NOMO-1 (cell line): Measurements from ENCODE around the gene GABBR2.
"Not testable (repeated sequence)": the region's sequence is repeated elsewhere in the genome, so short reads cannot be mapped to it uniquely, and the experiment has no call there.

Experiments used
- DNase-seq, 2 experiments: peaks; one replicate each; lab custom pipeline; 2025; ENCODE audit not compliant: unreplicated experiment in 2 of 2; lab: John Stamatoyannopoulos, UW

GABBR2 gene

DNA sequence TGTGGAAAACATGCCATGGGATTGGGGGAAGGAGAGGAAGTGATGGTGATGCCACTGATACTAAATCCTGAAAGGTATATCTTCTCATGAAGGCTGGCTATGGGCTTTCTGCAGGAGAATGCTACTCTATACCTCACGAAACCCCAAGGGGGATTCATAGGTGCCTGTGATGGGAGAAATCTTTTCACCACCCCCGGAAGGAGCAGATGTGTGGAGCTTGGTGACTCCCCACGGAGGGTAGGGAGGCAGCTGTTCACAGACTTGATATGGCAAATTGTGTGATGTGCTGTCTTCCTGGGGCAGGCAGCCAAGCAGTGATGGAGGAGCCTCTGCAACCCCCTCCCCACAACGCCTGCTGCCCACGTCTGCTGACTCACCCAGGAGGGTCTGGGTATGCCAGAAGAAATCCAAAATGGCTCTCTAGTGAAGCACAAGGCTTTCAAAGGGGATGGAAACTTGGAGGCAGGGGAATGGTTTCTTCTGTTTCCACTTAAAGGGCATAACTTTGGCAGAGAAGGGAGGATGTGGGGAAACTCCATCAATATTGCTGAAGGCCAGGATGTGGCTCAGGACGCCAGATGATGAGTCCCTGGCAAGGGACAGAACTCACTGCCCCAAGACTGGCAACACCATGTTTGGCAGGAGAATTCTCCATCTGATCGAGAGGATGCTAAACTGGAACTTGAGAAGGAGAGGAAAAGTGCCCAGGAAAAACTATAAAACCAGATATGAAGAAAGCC lies 188.3 kb downstream of the GABBR2 start:
- DNase-seq = no peak

DNA sequence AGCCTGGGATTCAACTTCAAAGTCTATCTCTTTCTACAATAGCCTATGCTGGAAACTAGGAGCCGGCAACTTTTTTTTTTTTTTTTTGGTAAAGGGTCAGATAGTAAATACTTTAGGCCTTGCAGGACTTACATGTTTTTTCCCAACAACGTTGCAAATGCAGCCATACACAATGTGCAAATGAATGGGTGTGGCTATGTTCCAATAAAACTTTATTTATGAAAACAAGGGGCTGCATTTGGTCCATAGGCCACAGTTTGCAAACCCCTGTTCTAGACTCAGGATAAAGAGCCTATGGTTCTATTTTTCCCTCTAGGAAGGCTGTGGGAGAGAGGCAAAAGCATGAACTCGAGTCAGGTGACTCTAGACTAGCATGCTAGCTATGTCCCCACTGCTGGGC lies 189.1 kb downstream of the GABBR2 start:
- no peak for DNase-seq

DNA sequence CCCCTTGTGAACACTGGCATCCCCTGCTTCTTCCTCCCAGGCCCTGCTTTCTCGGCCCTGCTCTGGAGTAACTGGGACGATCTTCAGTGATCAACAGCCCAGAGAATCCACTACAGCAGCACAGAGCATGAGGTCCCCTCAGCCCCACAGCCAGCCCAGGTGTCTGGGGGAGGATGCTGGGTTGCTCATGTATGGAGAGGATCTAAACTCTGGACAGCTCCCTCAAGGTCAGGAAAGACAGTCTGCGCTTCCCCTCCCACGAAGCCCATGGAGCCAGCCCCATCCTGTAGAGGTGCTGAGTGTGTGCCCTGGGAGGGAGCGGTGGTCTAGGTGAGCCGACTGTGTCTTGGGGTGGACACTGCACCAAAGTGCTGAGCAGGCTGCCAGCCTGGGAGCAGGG lies 190.2 kb downstream of the GABBR2 start:
- DNase-seq = no peak

DNA sequence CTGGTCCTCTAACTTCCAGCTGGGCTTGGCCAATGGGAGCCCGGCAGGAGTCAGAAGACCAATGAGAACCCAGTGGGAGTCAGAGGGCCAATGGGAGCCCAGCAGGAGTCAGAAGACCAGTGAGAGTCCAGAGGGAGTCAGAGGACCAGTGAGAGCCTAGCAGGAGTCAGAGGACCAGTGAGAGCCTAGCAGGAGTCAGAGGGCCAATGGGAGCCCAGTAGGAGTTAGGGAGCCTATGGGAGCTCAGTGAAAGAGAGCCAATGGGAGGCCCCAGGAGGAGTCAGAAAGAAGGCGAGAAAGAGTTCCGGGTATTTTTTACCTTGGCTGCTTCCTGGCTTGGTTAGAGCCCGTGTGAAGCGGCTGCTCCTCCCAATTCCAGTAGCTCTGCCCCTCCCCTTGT lies 191.0 kb downstream of the GABBR2 start:
- DNase-seq = no peak

DNA sequence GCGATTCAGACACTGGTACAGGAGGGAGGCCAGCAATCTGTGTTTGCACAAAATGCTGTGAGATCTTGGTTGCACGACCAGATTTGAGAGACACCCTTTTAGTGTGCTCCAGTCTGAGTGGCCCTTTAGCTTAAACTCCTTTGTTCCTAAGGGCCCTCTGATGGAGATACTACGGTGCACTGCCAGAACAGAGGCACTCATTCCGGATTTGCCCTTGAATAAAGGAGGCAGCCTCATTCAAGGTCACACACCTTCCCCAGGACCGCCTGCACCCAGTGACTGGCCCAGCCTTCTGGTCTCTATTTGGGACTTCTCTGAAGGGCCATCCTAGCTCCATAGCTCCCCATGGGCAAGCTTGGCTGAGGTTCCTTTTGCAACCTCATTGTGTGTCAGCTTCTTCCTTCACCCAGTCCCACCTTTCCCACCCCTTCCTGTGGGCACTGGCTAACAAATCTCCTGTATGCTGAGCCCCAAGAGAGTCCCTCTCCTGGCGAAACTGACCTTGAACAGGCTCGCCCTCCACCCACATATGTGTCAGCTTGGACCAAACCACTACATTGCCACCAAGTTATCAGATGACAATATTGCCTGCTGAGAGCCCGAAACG lies 191.7 kb downstream of the GABBR2 start:
- no peak for DNase-seq

DNA sequence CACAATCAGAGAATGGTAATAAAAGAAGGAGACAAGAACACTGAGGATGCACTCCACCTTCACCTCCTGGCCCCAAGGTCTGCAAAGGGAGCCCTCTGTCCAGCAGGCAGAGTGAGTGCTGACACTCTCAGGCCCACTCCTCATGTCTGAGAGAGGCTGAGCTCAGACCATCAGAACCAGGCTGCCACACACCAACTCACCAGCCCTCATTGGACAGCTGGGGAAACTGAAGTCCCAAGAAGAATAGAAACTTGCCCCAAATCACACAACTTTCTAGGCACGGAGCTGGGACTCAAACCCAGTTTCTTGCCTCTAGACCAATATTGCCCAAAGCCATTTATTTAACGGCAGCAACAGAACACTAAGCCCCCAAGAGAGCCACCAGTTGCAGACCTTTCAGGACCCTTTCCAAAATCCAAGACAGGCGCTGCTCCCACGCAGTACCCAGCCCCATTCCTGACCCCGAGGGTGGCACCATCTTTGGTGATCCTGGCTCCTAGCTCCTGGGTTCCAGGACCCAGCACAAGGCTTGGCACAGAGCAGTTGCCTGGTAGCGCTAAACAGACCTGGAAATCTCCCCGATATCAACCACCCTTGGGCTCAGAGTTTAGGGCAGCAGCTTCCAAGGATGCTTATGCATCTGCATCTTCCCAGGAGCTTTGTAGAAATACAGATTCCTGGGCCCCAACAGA lies 192.4 kb downstream of the GABBR2 start:
- no peak for DNase-seq

DNA sequence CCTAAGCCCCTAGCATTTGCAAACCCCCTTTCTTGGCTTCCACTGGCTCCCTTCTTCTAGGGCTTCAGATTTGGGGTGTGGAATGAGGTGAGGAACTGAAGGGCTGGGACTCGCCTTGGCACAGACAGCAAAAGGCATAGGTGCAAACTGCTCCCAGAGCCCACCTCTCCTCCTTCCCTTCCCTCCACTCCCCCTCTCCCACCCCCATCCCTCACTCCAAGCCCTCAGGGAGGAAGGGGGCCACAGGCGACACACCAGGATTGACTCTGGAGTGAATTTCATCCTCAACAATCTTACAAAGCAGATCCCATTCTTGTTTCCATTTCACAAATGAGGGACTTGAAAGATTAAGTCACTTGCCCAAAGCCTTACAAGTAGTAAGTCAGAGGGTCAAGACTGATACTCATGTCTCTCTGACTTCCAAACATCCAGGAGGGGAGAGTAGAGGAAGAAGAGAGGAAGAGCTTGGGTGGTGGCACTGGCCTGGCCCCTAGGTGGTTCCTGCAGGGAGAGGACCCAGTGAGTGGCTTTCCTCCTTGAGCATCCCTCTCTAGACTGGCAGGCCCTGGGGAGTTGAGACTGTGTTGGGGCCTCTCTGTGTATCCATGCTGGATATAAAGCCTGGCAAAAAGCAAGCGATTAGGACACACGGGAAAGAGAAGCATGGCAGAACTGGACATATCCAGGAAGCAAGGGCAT lies 193.1 kb downstream of the GABBR2 start:
- DNase-seq = no peak

DNA sequence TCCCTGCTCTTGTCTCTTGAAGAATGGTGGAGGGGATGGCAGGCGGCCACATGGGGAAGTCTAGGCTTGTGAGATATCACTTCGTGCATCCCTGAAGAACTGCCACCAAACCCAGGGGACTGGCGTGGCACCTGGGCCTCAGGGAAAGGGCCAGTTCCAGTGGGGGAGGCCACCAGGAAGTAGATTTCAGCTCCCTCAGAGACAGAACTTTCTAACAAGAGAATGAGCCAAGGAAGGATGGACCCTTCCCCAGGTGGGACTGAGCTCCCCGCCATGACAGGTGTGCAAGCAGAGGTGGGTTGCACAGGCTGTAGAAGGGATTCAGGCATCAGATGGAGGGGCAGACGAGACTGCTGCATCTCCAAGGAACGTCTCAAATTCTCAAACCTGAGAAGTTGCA lies 193.9 kb downstream of the GABBR2 start:
- DNase-seq = no peak

DNA sequence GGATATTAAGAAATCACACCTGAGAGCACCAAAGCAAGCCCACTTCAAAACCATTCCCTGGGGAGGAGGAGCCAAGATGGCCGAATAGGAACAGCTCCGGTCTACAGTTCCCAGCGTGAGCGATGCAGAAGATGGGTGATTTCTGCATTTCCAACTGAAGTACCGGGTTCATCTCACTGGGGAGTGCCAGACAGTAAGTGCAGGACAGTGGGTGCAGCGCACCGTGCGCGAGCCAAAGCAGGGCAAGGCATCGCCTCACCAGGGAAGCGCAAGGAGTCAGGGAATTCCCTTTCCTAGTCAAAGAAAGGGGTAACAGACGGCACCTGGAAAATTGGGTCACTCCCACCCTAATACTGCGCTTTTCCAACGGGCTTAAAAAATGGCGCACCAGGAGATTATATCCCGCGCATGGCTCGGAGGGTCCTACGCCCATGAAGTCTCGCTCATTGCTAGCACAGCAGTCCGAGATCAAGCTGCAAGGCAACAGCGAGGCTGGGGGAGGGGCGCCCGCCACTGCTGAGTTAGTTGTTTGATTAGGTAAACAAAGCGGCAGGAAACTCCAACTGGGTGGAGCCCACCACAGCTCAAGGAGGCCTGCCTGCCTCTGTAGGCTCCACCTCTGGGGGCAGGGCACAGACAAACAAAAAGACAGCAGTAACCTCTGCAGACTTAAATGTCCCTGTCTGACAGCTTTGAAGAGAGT lies 200.4 kb downstream of the GABBR2 start:
- DNase-seq = not testable (repeated sequence)

DNA sequence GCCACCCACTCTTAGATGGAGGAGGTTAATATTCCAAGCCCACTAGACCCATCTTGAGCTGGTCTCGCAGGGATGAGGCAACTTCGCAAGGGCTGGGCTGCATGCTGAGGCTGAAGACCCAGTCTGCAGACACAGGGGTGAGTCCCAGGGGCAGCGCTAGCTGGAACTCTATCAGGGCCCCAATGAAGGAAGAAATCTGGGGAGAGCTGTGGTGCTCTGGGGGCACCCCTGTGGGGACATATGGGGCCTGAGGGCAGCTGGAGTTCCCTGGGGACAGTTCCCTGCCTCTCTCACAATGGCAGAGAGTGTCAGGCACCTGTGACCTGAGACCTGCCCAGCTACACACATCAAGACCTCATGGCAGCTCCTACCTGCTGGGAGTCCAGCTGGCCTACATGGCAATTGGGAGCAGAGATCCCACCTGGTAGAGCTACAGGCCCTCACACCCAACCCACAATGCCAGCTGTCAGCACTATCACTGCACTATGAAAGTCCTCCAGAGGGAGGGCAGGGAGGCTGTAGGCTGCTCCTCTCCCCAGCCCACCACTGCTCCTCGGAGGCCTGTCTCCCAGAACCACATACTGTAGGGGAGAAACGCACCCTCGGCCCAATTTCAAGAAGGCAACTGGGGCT lies 202.2 kb downstream of the GABBR2 start:
- no peak for DNase-seq

DNA sequence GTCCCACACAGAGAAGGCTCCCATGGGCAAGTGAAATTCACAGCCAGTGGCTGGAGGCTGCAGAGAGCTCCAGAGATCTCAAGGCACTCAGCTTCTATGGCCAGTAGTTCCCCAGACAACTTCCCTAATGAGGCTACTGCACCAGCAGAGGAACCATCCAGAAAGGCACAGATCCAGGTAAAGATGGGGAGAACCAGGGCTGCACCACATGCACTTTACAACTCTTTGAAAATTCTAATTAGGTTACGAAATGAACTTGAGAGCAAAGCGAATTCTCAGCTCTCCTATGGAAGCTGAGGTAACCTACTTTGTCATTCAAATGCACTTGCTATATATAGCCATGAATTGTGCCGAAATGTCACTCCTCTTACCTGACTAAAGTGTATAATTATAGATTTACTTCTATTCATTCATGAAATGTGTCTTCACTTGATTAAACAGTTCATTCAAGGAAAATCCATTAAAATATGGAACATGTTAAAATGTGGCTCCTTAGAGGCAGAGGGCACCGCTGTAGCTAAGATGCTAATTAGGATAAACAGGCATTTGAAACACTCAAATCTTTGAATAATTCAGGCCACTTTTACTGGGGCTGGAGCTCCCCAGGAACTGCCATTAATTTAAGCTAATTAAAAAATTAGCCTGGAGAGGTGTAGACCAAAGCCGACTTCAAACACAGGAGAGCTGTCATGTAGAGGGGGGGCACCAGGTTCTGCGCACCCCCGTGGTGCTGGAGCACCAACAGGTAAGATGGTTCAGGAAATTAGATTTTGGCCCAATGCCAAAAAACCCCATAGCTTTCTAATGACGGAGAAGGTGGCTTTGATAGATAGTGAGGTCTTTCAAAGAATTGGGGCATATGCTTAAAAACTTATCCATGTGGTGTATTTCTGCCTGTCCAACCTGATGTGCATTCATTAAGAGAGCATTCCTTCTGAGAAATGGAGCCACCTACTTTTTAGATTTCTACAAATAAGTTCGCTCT lies 204.1 kb downstream of the GABBR2 start:
- DNase-seq = no peak

DNA sequence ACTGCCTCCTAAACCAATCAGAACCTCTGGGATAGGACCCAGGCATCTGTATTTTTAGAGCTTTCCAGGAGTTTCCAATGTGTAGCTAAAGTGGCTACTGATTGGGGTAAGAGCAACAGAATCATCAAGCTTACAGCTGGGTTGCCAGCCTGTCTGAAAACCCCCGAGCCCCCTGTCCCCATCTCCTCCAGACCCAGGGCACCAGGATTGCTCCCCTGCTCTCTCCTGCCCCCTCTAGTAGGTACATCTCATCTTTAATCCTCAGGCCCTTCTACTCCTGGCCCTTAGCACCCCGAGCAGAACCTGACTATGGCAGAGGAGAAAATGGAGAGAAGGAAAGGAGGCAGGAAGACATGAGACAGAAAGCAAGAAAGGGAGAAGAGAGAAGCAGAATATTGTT lies 204.9 kb downstream of the GABBR2 start:
- no peak for DNase-seq

DNA sequence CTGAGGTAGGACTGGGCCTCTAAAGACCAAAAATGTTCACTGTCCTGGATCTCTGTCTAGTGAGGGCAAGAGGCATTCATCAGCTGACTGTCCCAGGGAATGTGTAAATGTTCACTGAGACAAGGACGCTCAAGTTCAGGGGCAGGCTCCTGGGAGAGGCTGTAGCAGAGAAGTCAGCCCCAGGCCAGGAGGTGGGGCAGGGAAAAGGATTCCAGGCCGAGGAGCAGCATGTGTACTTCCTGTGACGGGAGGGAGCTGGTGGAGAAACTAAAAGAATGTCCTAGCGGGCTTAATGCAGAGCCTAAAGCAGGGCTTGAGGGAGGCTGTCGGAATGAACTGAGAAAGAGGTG lies 205.8 kb downstream of the GABBR2 start:
- no peak for DNase-seq

DNA sequence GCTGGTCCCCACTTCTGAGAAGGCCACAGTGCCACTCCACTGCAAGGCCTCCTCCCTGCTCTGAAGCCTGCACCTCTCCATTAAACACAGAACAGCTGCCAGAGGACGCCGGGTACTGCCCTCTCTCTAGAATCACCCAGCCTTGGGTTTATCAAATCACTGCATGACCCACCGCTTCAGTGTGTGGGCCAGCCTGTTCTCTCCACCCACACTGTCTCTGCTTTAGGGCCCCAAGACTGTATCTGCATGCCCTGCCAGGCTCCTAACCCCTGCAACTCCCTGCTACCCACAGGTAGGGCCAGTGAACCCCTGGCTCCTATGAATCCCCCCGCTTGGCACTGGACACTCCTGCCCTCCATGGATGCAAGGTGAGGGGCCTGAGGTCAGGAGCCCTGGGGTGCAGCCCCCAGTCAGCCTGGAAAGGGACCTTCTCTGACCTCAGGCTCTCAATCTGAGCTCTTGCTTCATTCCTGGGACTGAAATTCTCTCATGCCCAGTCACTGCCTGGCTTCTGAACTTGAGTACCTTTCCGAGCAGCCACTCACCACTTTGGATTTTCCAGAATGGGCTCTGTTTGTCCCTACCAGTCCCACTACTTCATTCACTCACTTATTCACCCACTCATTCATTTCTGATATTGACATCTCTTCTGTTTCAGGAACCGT lies 206.3 kb downstream of the GABBR2 start:
- no peak for DNase-seq

DNA sequence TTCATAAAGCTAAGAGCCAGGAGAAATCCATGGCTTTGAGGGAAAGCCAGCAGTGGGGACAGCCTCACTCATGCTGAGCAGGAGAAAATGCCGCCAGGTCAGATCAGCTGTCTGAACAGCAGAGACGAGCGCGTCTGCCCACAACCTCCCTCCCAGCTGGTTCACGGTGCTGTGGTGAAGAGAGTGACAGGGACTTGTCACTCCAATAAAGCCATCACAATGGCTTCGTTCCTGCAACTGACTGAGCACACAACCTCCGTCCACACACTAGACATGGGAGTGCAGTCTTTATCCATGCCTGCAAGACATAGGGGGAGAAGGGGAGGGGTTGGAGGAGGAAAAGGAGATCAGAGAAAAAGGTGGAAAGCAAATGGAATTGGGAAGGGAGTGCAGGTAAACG lies 206.9 kb downstream of the GABBR2 start:
- no peak for DNase-seq

DNA sequence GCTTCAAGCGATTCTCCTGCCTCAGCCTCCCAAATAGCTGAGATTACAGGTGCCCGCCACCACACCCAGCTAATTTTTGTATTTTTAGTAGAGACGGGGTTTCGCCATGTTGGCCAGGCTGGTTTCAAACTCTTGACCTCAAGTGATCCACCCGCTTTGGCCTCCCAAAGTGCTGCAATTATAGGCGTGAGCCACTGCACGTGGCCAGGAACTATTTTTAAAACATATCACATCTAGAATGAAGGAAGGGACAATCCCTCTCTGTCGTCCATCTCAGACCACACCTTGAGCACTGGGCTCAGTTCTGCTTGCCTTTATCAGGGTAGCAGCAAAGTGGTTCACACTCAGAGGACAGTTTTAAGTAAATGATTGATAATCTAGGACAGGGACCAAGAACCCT lies 207.5 kb downstream of the GABBR2 start:
- DNase-seq = not testable (repeated sequence)

DNA sequence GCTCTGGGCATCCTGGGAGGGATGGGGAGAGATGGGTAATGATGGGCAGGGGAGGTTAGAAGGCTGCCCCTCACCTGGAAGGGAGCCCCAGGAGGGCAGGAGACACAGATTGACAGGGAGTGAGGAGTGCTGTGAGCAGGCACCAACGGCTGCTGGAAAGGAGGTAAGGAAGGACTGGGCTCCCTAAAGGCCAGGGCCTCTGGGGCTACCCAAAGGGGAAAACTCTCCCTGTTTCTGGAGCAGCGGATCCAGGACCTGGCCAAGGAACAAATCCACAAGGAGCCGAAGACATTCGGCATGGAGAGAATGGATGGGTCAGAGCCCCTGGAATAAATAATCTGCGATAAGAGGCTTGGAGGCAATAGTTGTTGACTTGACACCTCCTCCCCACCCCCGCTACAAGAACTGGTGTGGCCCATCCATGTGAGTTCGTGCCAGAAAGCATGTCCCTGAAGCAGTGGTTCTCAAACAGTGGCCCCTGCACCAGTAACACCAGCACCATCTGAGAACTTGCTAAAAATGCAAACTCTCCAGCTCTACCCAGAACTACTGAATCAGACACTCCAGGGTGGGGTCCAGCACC lies 208.3 kb downstream of the GABBR2 start:
- DNase-seq = no peak

DNA sequence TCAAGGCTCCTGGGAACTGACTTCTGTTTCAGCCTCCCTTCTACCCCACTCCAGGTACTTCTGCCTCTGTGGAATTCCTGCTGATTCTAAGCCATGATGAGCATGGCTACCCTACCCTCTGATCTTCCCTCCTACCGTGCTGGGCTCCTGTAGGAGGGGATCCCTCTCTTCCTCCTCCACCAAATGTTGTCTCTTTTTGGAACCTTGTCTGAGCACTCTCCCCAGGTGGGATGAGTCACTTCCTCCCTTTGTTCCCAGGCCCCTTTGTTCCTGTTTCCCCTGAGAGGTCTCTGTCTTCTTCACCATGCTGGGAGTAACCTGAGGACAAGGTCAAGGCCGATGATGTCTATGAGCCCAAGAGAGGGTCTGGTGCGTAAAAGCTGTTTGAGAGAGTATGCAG lies 213.2 kb downstream of the GABBR2 start:
- DNase-seq = no peak

DNA sequence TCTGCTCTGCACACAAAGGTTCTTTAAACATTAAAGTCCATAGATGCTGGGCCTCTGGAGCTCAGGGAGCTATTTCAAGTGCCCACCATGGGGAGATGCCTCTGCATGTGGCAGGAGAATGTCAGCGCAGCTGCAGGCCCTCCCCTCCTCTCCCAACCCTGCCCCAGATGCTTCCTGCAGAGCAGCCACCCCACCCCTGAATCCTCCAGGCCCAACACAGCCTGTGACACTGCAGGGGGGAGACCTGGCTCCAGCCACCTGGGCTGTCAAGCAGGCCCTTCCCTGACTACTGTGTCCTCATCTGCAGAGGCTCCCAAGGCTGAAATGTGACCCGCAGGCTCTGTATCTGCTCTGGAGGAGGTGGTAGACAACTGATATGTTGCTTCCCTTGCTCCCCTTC lies 213.9 kb downstream of the GABBR2 start:
- no peak for DNase-seq
